Measurements from ENCODE around the gene MKI67.

The MKI67 gene

GRCh38 chr10:128105383-128105782 is 20.8 kb downstream of the MKI67 start:
- TF ChIP-seq ZBTB7A (IDR thresholded peaks at IDR 0.05; ENCODE audit: low read depth) (no peak), TEAD4 (IDR thresholded peaks at IDR 0.05) (no peak), YY1 (IDR thresholded peaks at IDR 0.05; ENCODE audit: low read depth) (no peak), FOXM1 (IDR thresholded peaks at IDR 0.05; ENCODE audit: borderline replicate concordance, low read depth) (no peak), CREB1 (IDR thresholded peaks at IDR 0.05; ENCODE audit: low read depth) (no peak), TAF1 (IDR thresholded peaks at IDR 0.05; ENCODE audit: low read depth) (no peak)
- TF ChIP-seq, protein P1, sequence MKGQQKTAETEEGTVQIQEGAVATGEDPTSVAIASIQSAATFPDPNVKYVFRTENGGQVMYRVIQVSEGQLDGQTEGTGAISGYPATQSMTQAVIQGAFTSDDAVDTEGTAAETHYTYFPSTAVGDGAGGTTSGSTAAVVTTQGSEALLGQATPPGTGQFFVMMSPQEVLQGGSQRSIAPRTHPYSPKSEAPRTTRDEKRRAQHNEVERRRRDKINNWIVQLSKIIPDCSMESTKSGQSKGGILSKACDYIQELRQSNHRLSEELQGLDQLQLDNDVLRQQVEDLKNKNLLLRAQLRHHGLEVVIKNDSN (IDR thresholded peaks at IDR 0.05): no peak

GRCh38 chr10:128103229-128103714 is 23.0 kb downstream of the MKI67 start:
- TF ChIP-seq ZBTB7A (IDR thresholded peaks at IDR 0.05; ENCODE audit: low read depth): no peak

GRCh38 chr10:128102480-128103228 is 23.6 kb downstream of the MKI67 start:
- no peak for TF ChIP-seq TEAD4 (IDR thresholded peaks at IDR 0.05)

DNA sequence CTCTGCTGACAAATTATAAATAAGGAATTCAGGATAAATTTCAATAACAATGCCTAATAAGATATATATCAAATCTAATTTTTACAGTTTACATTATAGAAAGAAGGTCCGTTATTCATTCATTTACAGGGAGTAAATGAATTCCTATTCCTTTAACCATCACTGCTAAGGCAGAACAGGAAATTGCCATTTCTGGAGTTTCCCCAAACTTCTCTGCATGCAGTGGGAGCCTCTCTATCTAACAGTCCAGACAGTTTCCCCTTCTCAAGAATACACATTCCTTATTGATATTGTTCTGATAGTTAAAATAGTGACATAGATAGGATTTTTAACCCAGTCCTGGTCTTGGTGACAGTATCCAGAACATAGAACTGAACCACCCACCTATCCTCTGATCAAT is 24.3 kb downstream of the MKI67 start:
- TF ChIP-seq ZBTB7A (IDR thresholded peaks at IDR 0.05; ENCODE audit: low read depth) (no peak), CREB1 (IDR thresholded peaks at IDR 0.05; ENCODE audit: low read depth) (no peak), CEBPB (IDR thresholded peaks at IDR 0.05) (no peak), FOXM1 (IDR thresholded peaks at IDR 0.05; ENCODE audit: borderline replicate concordance, low read depth) (no peak), EP300 (IDR thresholded peaks at IDR 0.05; ENCODE audit: borderline replicate concordance) (no peak), YY1 (IDR thresholded peaks at IDR 0.05; ENCODE audit: low read depth) (no peak), TEAD4 (IDR thresholded peaks at IDR 0.05) (no peak), TAF1 (IDR thresholded peaks at IDR 0.05; ENCODE audit: low read depth) (no peak), RAD21 (IDR thresholded peaks at IDR 0.05; ENCODE audit: low read depth) (no peak), REST (IDR thresholded peaks at IDR 0.05; ENCODE audit: low read depth) (no peak), NFIC (IDR thresholded peaks at IDR 0.05) (no peak)

GRCh38 chr10:128099901-128100300 is 26.3 kb downstream of the MKI67 start:
- TF ChIP-seq CEBPB (IDR thresholded peaks at IDR 0.05) (no peak), REST (IDR thresholded peaks at IDR 0.05; ENCODE audit: low read depth) (no peak), FOXM1 (IDR thresholded peaks at IDR 0.05; ENCODE audit: borderline replicate concordance, low read depth) (no peak), NFIC (IDR thresholded peaks at IDR 0.05) (no peak), EGR1 (IDR thresholded peaks at IDR 0.05) (no peak), YY1 (IDR thresholded peaks at IDR 0.05; ENCODE audit: low read depth) (no peak), ZBTB7A (IDR thresholded peaks at IDR 0.05; ENCODE audit: low read depth) (no peak)

- no peak for TF ChIP-seq CREB1 (IDR thresholded peaks at IDR 0.05; ENCODE audit: low read depth)
- TF ChIP-seq, protein P1 (IDR thresholded peaks at IDR 0.05): no peak
- TF ChIP-seq FOXM1 (IDR thresholded peaks at IDR 0.05; ENCODE audit: borderline replicate concordance, low read depth): no peak
- TF ChIP-seq EP300 (IDR thresholded peaks at IDR 0.05; ENCODE audit: borderline replicate concordance): no peak
- TF ChIP-seq CEBPB (IDR thresholded peaks at IDR 0.05): no peak
- TF ChIP-seq TAF1 (IDR thresholded peaks at IDR 0.05; ENCODE audit: low read depth): no peak
- no peak for TF ChIP-seq TCF12 (IDR thresholded peaks at IDR 0.05; ENCODE audit: low read depth)
- TF ChIP-seq, protein P2, sequence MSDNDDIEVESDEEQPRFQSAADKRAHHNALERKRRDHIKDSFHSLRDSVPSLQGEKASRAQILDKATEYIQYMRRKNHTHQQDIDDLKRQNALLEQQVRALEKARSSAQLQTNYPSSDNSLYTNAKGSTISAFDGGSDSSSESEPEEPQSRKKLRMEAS (IDR thresholded peaks at IDR 0.05): no peak
- no peak for TF ChIP-seq REST (IDR thresholded peaks at IDR 0.05; ENCODE audit: low read depth)
- no peak for TF ChIP-seq NFIC (IDR thresholded peaks at IDR 0.05)
- no peak for TF ChIP-seq YY1 (IDR thresholded peaks at IDR 0.05; ENCODE audit: low read depth)
- no peak for TF ChIP-seq ZBTB7A (IDR thresholded peaks at IDR 0.05; ENCODE audit: low read depth)
- TF ChIP-seq TEAD4 (IDR thresholded peaks at IDR 0.05): no peak
- no peak for TF ChIP-seq RAD21 (IDR thresholded peaks at IDR 0.05; ENCODE audit: low read depth)
- TF ChIP-seq EGR1 (IDR thresholded peaks at IDR 0.05): no peak
Observed at GRCh38 chr10:128098631-128099030, 27.6 kb downstream of the MKI67 start.

All from Ishikawa (cell line).